Measurements from ENCODE around the gene NLRP9.

The NLRP9 gene

GRCh38 chr19:55660991-55661390 is 77.2 kb downstream of the NLRP9 start:
- TF ChIP-seq, protein P1, sequence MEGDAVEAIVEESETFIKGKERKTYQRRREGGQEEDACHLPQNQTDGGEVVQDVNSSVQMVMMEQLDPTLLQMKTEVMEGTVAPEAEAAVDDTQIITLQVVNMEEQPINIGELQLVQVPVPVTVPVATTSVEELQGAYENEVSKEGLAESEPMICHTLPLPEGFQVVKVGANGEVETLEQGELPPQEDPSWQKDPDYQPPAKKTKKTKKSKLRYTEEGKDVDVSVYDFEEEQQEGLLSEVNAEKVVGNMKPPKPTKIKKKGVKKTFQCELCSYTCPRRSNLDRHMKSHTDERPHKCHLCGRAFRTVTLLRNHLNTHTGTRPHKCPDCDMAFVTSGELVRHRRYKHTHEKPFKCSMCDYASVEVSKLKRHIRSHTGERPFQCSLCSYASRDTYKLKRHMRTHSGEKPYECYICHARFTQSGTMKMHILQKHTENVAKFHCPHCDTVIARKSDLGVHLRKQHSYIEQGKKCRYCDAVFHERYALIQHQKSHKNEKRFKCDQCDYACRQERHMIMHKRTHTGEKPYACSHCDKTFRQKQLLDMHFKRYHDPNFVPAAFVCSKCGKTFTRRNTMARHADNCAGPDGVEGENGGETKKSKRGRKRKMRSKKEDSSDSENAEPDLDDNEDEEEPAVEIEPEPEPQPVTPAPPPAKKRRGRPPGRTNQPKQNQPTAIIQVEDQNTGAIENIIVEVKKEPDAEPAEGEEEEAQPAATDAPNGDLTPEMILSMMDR (IDR thresholded peaks at IDR 0.05; ENCODE audit: low read depth, low read length): no peak
- DNase-seq (ENCODE audit: extremely low read depth, low read depth): no peak

DNA sequence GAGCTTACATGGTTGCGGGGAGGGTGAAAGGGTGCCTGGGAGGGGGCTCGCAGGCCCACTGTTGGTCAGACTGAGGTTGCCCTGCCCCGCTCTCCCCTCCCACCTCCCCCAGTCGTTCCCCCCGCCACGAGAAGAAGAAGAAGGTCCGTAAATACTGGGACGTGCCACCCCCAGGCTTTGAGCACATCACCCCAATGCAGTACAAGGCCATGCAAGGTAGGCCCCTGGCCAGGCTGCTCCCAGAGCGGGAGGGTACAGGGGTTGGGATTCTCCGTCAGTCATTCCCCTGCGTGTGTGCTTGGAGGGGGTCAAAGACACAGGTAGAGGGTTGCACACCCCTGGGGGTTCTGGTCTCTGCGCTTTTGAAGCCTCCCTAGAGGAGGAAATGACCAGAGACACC is 77.8 kb downstream of the NLRP9 start:
- no peak for DNase-seq (ENCODE audit: extremely low read depth, low read depth)
- TF ChIP-seq, protein P1 (IDR thresholded peaks at IDR 0.05; ENCODE audit: low read depth, low read length): no peak

DNA sequence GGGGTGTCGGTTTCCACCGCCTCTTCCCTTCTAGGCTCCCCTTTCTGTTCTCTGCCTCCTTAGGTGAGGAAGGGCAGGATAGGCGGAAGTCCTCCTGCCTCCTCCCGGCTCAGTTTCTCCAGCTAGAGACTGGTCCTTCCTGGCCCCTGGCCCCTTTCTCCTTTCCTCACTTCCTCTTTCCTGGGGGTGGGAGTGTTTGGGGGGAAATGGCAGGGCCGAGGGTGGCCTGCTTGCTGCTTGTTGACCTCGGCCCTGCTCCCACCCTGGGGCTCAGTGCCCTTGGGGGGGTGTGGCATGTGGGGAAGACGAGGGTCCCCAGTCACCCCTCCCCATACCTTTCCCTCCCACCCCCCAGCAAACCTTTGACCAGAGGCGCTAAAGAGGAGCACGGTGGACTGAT is 78.4 kb downstream of the NLRP9 start:
- DNase-seq (ENCODE audit: extremely low read depth, low read depth): no peak
- TF ChIP-seq, protein P1 (IDR thresholded peaks at IDR 0.05; ENCODE audit: low read depth, low read length): no peak

- no peak for DNase-seq (ENCODE audit: extremely low read depth, low read depth)
- TF ChIP-seq, protein P1 (IDR thresholded peaks at IDR 0.05; ENCODE audit: low read depth, low read length): no peak
These were observed 79.2 kb downstream of the NLRP9 start for GRCh38 chr19:55658846-55659459.
